HFFc6 (cell line): ENCODE data around the gene PMEPA1. TPM values are rescaled to one million over a fixed set of nuclear protein-coding genes. Genes with fewer than 3 reads are reported as not detected.

ENCODE experiments used
- DNase-seq: peaks from one replicate; pipeline ENCODE4 v3.0.0-alpha.2; 2018
- H3K27ac Mint-ChIP-seq: 2 replicates; pipeline ENCODE4 v1.8.0; 2020; ENCODE audit warnings: mild to moderate bottlenecking, mixed read lengths
- H3K27me3 Mint-ChIP-seq: 2 replicates; pipeline ENCODE4 v1.8.0; 2021; ENCODE audit warnings: mild to moderate bottlenecking, moderate library complexity, mixed read lengths; ENCODE audit not compliant: insufficient read depth
- H3K36me3 Mint-ChIP-seq: 2 replicates; pipeline ENCODE4 v1.8.0; 2021; ENCODE audit warnings: low read depth, mixed read lengths
- H3K4me1 Mint-ChIP-seq: 2 replicates; pipeline ENCODE4 v1.8.0; 2020; ENCODE audit warnings: low read depth, mixed read lengths
- H3K4me3 Mint-ChIP-seq: 2 replicates; pipeline ENCODE4 v1.8.0; 2020; ENCODE audit warnings: mild to moderate bottlenecking, moderate library complexity, mixed read lengths
- H3K9me3 Mint-ChIP-seq: 2 replicates; pipeline ENCODE4 v1.8.0; 2020; ENCODE audit warnings: mild to moderate bottlenecking, mixed read lengths
- CTCF ChIP-seq: fragments of 200-600 bp; sonication (generic); IDR thresholded peaks from 2 replicates; pipeline ENCODE4 v1.5.0; 2021; ENCODE audit warnings: antibody characterized with exemption, mild to moderate bottlenecking
- total RNA-seq, 6 experiments: library from RNA; stranded (reverse); fragmentation: NEBNext Ultra II Directional; extraction: Animal tissue kit (Norgen Biotek cat#: 25700); gene quantifications; 2 replicates in 1 of 6; 3 replicates in 5 of 6; pipeline ENCODE4 v1.2.3, GENCODE V29; 2021

PMEPA1 gene
- total RNA-seq, 6 experiments from 2014 or later, result 4.7 to 8.0 (median 5.3) TPM

- Mint-ChIP-seq H3K27ac (no peak overlapping the region), H3K27me3 (peaks cover 2% of the 10 kb centered on the region), H3K9me3 (no peaks in the 10 kb centered on the region; the same call in 1 of the 2 replicates), H3K4me3 (no peak overlapping the region), H3K4me1 (no peaks in the 10 kb centered on the region), H3K36me3 (no peaks in the 10 kb centered on the region)
- DNase-seq, result no peak
- TF ChIP-seq CTCF, result no peak
These were observed 59.5 kb downstream of the PMEPA1 start for GRCh38 chr20:57650266-57650665.

DNA sequence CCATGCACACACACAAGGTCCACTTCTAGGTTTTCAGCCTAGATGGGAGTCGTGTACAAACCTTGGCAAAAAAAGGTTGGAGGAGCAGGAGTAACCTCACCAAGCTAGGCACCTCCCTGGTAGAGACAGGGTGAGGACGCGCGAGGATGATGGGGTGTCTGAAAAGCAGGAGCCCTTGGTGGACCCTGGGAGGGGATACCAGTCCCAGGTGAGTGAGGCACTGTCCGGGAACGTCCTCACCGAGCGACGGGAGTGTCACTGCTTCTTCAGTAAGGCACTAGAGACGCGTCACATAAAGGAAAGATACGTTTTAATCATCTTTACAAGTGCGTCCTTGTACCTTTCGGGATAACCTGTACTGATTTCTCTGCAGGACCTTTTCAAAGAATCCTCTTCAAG, 60.2 kb downstream of the PMEPA1 start:
- no peak for TF ChIP-seq CTCF
- H3K4me3 Mint-ChIP-seq, result no peak overlapping the region
- H3K27me3 Mint-ChIP-seq, result peaks cover 2% of the 10 kb centered on the region
- no peak for DNase-seq
- no peak overlapping the region for H3K27ac Mint-ChIP-seq
- no peaks in the 10 kb centered on the region for H3K36me3 Mint-ChIP-seq
- H3K4me1 Mint-ChIP-seq, result no peaks in the 10 kb centered on the region
- H3K9me3 Mint-ChIP-seq, result no peaks in the 10 kb centered on the region; the same call in 1 of the 2 replicates

DNA sequence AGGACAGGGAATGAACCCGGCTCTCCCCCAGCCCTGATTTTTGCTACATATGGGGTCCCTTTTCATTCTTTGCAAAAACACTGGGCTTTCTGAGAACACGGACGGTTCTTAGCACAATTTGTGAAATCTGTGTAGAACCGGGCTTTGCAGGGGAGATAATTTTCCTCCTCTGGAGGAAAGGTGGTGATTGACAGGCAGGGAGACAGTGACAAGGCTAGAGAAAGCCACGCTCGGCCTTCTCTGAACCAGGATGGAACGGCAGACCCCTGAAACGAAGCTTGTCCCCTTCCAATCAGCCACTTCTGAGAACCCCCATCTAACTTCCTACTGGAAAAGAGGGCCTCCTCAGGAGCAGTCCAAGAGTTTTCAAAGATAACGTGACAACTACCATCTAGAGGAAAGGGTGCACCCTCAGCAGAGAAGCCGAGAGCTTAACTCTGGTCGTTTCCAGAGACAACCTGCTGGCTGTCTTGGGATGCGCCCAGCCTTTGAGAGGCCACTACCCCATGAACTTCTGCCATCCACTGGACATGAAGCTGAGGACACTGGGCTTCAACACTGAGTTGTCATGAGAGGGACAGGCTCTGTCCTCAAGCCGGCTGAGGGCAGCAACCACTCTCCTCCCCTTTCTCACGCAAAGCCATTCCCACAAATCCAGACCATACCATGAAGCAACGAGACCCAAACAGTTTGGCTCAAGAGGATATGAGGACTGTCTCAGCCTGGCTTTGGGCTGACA, 60.8 kb downstream of the PMEPA1 start:
- H3K4me3 Mint-ChIP-seq, result no peak overlapping the region
- no peak for DNase-seq
- peaks cover 2% of the 10 kb centered on the region; the same call in 1 of the 2 replicates for H3K9me3 Mint-ChIP-seq
- H3K27ac Mint-ChIP-seq, result no peak overlapping the region
- H3K36me3 Mint-ChIP-seq, result no peaks in the 10 kb centered on the region
- H3K27me3 Mint-ChIP-seq, result peaks cover 2% of the 10 kb centered on the region
- no peak for TF ChIP-seq CTCF
- no peaks in the 10 kb centered on the region for H3K4me1 Mint-ChIP-seq

DNA sequence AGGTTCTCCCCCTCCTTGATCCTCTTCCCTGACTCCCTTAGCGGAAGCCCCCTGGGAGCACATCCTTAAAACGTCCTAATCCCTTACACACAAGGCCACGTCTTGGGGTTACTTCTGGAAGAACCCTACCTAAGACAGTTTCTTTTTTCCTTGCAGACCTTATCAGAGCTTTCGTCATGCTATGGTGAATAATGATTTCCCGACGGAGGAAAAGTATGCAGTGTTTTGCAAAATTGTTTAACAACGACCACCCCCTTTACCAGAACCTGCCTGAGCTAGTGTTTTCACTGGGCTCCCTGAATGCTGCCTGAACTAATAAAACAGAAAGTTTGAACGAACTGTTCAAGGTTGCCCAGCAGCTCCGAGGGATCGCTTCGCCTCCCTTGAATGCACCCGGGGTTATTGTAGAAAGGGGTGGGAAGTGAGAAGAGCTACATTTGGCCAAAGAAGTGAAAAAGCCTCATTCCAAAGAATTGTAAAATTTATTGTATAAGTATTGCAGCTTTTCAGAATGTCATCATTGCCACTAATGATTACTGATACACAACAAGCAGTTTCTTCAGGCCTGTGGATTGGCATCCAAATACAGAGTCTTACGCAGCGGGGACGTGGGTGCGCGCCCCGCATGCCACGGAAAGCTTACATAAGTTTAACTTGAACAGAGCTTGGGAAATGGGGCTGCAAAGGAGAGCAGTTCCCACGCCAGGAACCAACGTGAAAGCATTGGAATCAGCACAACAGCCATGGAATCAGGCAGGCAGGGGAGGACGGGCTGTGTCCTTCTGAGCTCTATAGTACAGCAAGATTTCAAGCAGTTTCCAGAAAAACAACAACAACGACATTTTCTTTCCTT, 61.7 kb downstream of the PMEPA1 start:
- Mint-ChIP-seq H3K27ac (no peak overlapping the region), H3K9me3 (peaks cover 4% of the 10 kb centered on the region; the same call in 1 of the 2 replicates), H3K4me1 (no peaks in the 10 kb centered on the region), H3K4me3 (no peak overlapping the region), H3K36me3 (no peaks in the 10 kb centered on the region), H3K27me3 (peaks cover 4% of the 10 kb centered on the region)
- DNase-seq, result no peak
- TF ChIP-seq CTCF, result no peak

DNA sequence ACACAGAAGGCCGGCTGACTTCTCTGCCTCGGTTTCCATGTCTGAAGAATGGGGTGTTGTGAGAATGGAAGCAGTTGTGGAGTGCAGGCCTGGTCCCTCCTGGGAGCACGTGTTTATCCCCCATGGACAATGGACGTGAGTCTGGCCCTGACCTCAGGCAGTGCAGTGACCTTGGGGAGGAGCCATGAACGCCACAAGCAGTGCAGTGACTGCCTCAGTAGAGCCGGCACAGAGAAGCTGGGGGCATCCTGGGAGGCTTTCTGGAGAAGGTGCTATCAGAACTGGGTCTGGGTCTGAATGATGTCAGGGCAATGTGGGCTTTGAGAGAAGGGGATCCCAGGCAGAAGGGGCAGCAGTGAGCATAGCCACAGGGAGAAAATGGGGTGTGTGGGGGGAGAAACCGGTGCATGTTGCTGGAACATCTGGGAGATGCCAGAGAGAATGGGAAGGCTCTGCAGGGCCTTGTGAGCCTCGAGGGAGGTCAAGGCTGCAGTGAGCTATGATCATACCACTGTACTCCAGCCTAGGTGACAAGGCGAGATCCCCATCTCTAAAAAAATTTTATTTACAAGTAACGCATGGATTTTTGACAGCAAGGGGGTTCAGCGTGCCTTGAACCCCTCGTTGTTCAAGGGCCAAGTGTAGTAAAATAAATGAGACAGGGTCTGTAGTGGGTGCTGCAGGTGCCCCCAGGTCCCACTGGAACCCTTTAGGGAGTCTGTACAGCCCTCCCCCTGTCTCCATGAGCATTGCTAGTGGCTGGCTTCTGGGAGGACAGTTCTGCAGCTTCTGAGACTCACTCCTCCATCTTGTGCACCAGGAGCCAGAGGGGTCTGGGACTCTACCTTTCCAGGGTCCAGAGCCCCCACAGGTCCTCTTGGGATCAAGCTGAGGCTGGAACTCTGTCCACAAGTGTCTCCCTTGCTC, 62.5 kb downstream of the PMEPA1 start:
- Mint-ChIP-seq H3K4me1 (no peaks in the 10 kb centered on the region), H3K4me3 (no peak overlapping the region), H3K27me3 (peaks cover 4% of the 10 kb centered on the region), H3K36me3 (no peaks in the 10 kb centered on the region), H3K27ac (no peak overlapping the region), H3K9me3 (peaks cover 4% of the 10 kb centered on the region; the same call in 1 of the 2 replicates)
- DNase-seq, result no peak
- TF ChIP-seq CTCF, result no peak
